ENCODE results near the gene CSMD2. TPM values are rescaled to one million over a fixed set of nuclear protein-coding genes. Genes with fewer than 3 reads are reported as not detected.

CSMD2 gene
- total RNA-seq, 1 experiment from 2014 or later: 13.2 TPM

DNA sequence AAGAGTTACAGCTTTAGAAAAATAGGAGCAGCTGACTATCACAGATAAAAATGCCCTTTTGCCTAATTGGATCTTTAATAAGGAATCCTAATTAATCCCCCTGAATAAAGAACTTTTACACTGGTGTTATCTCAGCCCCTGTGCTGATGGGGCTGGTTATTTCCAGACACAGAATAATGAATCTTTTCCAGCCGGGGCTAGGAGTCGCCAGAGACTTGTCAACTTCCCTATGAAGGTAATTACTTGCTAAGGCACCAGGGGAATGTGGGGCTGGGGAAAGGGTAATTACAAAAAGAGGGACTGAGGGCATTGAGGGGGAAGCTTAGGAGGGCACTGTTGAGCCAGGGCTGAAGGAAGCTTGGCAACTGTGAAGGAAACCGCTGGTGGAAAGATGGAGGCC, 266.6 kb downstream of the CSMD2 start (continued):
- TF ChIP-seq, protein P1, sequence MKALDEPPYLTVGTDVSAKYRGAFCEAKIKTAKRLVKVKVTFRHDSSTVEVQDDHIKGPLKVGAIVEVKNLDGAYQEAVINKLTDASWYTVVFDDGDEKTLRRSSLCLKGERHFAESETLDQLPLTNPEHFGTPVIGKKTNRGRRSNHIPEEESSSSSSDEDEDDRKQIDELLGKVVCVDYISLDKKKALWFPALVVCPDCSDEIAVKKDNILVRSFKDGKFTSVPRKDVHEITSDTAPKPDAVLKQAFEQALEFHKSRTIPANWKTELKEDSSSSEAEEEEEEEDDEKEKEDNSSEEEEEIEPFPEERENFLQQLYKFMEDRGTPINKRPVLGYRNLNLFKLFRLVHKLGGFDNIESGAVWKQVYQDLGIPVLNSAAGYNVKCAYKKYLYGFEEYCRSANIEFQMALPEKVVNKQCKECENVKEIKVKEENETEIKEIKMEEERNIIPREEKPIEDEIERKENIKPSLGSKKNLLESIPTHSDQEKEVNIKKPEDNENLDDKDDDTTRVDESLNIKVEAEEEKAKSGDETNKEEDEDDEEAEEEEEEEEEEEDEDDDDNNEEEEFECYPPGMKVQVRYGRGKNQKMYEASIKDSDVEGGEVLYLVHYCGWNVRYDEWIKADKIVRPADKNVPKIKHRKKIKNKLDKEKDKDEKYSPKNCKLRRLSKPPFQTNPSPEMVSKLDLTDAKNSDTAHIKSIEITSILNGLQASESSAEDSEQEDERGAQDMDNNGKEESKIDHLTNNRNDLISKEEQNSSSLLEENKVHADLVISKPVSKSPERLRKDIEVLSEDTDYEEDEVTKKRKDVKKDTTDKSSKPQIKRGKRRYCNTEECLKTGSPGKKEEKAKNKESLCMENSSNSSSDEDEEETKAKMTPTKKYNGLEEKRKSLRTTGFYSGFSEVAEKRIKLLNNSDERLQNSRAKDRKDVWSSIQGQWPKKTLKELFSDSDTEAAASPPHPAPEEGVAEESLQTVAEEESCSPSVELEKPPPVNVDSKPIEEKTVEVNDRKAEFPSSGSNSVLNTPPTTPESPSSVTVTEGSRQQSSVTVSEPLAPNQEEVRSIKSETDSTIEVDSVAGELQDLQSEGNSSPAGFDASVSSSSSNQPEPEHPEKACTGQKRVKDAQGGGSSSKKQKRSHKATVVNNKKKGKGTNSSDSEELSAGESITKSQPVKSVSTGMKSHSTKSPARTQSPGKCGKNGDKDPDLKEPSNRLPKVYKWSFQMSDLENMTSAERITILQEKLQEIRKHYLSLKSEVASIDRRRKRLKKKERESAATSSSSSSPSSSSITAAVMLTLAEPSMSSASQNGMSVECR (CRISPR knock-in tag; IDR thresholded peaks at IDR 0.05; ENCODE audit: borderline replicate concordance): no peak
- no peak for TF ChIP-seq RORB (CRISPR knock-in tag; IDR thresholded peaks at IDR 0.05)
- TF ChIP-seq, protein P2, sequence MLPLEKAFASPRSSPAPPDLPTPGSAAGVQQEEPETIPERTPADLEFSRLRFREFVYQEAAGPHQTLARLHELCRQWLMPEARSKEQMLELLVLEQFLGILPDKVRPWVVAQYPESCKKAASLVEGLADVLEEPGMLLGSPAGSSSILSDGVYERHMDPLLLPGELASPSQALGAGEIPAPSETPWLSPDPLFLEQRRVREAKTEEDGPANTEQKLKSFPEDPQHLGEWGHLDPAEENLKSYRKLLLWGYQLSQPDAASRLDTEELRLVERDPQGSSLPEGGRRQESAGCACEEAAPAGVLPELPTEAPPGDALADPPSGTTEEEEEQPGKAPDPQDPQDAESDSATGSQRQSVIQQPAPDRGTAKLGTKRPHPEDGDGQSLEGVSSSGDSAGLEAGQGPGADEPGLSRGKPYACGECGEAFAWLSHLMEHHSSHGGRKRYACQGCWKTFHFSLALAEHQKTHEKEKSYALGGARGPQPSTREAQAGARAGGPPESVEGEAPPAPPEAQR (CRISPR knock-in tag; IDR thresholded peaks at IDR 0.05): no peak
- TF ChIP-seq SMAD3 (CRISPR knock-in tag; IDR thresholded peaks at IDR 0.05; ENCODE audit: borderline replicate concordance): no peak
- TF ChIP-seq NFATC4 (CRISPR knock-in tag; IDR thresholded peaks at IDR 0.05): no peak
- TF ChIP-seq, protein P3, sequence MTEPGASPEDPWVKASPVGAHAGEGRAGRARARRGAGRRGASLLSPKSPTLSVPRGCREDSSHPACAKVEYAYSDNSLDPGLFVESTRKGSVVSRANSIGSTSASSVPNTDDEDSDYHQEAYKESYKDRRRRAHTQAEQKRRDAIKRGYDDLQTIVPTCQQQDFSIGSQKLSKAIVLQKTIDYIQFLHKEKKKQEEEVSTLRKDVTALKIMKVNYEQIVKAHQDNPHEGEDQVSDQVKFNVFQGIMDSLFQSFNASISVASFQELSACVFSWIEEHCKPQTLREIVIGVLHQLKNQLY (CRISPR knock-in tag; IDR thresholded peaks at IDR 0.05): no peak
- TF ChIP-seq ZBTB21 (CRISPR knock-in tag; IDR thresholded peaks at IDR 0.05; ENCODE audit: borderline replicate concordance): no peak

DNA sequence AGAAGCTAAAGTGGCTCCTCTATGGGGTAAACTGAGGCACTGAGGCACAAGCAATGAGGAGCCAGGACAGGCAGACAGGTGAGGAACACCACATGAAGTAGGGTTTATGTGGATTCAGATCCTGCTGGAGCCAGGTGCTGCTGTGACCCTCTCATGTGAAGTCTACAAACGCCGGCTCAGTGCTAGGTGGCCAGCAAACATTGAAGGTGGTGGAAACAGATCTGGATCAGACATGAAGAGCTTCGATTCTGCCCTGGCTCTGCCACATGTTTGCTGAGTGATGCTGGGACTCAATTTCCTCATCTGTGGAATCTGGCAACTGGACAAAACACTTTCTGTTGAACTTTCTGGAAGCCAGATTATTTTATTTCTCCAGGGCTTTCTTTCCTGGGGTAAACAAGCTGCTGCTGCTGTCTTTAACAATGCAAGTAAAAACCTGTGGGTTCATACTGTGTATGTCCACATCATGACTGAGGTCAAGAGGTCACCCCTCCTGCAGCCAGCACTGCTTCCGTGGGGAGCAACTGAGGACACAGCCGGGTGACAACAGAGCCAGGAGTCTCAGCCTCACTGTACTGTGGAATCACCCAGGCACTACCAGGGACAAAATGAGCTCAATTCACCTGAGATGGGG, 267.8 kb downstream of the CSMD2 start:
- TF ChIP-seq CBFB (CRISPR knock-in tag; IDR thresholded peaks at IDR 0.05; ENCODE audit: low read depth): no peak
- no peak for TF ChIP-seq ETV6 (CRISPR knock-in tag; IDR thresholded peaks at IDR 0.05)
- TF ChIP-seq, protein P2 (CRISPR knock-in tag; IDR thresholded peaks at IDR 0.05): no peak
- TF ChIP-seq, protein P4, sequence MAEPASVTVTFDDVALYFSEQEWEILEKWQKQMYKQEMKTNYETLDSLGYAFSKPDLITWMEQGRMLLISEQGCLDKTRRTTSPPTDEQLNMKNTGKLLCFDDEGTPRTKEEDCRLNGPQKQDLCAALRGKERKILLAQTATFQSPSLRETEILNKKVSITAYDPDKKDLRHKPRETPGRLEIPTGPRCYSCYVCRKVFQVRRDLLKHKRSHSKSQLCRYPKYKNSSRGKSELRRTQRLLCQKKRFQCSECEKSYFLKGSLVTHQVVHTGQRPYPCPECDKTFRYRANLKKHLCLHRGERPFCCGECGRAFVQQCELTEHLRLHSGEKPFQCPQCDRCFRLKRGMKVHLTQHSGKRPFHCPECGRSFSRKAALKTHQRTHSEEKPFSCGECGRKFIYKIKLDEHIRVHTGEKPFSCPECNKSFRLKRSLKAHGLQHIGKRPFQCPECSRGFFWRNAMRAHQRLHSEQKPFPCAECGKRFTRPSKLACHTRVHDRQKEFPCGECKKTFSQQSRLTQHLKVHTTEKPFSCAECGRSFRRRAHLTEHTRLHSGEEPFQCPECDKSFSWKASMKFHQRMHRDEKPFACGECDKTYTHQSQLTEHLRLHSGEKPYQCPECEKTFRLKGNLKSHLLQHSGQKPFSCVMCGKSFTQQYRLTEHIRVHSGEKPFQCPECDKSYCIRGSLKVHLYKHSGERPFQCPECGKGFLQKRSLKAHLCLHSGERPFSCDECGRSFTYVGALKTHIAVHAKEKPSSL (CRISPR knock-in tag; conservative IDR thresholded peaks at IDR 0.05): no peak
- TF ChIP-seq, protein P5, sequence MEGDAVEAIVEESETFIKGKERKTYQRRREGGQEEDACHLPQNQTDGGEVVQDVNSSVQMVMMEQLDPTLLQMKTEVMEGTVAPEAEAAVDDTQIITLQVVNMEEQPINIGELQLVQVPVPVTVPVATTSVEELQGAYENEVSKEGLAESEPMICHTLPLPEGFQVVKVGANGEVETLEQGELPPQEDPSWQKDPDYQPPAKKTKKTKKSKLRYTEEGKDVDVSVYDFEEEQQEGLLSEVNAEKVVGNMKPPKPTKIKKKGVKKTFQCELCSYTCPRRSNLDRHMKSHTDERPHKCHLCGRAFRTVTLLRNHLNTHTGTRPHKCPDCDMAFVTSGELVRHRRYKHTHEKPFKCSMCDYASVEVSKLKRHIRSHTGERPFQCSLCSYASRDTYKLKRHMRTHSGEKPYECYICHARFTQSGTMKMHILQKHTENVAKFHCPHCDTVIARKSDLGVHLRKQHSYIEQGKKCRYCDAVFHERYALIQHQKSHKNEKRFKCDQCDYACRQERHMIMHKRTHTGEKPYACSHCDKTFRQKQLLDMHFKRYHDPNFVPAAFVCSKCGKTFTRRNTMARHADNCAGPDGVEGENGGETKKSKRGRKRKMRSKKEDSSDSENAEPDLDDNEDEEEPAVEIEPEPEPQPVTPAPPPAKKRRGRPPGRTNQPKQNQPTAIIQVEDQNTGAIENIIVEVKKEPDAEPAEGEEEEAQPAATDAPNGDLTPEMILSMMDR (IDR thresholded peaks at IDR 0.05): no peak
- TF ChIP-seq IRF2 (CRISPR knock-in tag; IDR thresholded peaks at IDR 0.05; ENCODE audit: borderline replicate concordance, low read depth): no peak
- TF ChIP-seq, protein P6, sequence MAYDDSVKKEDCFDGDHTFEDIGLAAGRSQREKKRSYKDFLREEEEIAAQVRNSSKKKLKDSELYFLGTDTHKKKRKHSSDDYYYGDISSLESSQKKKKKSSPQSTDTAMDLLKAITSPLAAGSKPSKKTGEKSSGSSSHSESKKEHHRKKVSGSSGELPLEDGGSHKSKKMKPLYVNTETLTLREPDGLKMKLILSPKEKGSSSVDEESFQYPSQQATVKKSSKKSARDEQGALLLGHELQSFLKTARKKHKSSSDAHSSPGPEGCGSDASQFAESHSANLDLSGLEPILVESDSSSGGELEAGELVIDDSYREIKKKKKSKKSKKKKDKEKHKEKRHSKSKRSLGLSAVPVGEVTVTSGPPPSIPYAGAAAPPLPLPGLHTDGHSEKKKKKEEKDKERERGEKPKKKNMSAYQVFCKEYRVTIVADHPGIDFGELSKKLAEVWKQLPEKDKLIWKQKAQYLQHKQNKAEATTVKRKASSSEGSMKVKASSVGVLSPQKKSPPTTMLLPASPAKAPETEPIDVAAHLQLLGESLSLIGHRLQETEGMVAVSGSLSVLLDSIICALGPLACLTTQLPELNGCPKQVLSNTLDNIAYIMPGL (CRISPR knock-in tag; IDR thresholded peaks at IDR 0.05): no peak
- TF ChIP-seq, protein P7, sequence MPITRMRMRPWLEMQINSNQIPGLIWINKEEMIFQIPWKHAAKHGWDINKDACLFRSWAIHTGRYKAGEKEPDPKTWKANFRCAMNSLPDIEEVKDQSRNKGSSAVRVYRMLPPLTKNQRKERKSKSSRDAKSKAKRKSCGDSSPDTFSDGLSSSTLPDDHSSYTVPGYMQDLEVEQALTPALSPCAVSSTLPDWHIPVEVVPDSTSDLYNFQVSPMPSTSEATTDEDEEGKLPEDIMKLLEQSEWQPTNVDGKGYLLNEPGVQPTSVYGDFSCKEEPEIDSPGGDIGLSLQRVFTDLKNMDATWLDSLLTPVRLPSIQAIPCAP (CRISPR knock-in tag; IDR thresholded peaks at IDR 0.05): no peak
- Mint-ChIP-seq H3K9me3 (peaks cover 7% of the 10 kb centered on the region), H3K4me3 (no peak overlapping the region), H3K27ac (no peak overlapping the region), H3K36me3 (no peaks in the 10 kb centered on the region; the same call in 1 of the 2 replicates), H3K27me3 (ENCODE audit: low read depth) (no peaks in the 10 kb centered on the region), H3K4me1 (peaks cover 4% of the 10 kb centered on the region)
- no peak for ATAC-seq
- no peak for DNase-seq (ENCODE audit: low spot score)
- ChIA-PET POLR2A (no interaction called here), CTCF (interaction anchor here (0.7 to 0.9 kb wide), 2 partner anchors 54 to 117 kb away, joined by 3 to 4 read pairs; no protein-coding TSS in a partner anchor)

All from WTC11 (cell line).